HCT116 (cell line): ENCODE results near the gene CFAP77. TPM values are rescaled to one million over a fixed set of nuclear protein-coding genes. Genes with fewer than 3 reads are reported as not detected.

Experiments
- ATAC-seq: fragments of 200-7000 bp; cut with Tn5 transposase; 2 replicates; pipeline ENCODE4 v1.9.1; 2020; ENCODE audit warnings: mild to moderate bottlenecking, moderate library complexity
- BruUV-seq: library from RNA; stranded (reverse); fragments of 400-500 nt; replicated peaks from 2 replicates; lab custom pipeline; 2021; lab: Mats Ljungman, UMichigan
- CTCF ChIA-PET: fragments of 300-600 bp; sonication (Branson Sonifier 250); formaldehyde crosslinking; loops from one replicate; lab custom pipeline; 2021; ENCODE audit warnings: antibody characterized with exemption; lab: Charles Lee
- POLR2A ChIA-PET: fragments of 300-600, 350-600 bp; sonication (Branson Sonifier 250); formaldehyde crosslinking; loops from one replicate; lab custom pipeline; 2021; ENCODE audit warnings: antibody characterized with exemption; lab: Charles Lee
- RAD21 ChIA-PET, 2 experiments: fragments of 300-600 bp; sonication (Branson Sonifier 250); formaldehyde crosslinking; loops; one replicate each; lab custom pipeline; 2023; ENCODE audit warnings: low total read pairs in 2 of 2; ENCODE audit not compliant: uncharacterized antibody in 2 of 2, unreplicated experiment in 2 of 2, low non-redundant PET in 1 of 2; lab: Charles Lee
- DNase-seq: peaks from one replicate; pipeline ENCODE4 v3.0.0-alpha.2; 2010; ENCODE audit warnings: low read depth, low spot score
- H2AFZ ChIP-seq: fragments of 200-600 bp; shearing (Covaris generic), sonication (generic); 2 replicates; pipeline ENCODE4 v1.6.1; 2017; ENCODE audit warnings: low read depth, mixed run types, mixed read lengths, antibody characterized with exemption, low read length; ENCODE audit not compliant: poor library complexity, severe bottlenecking
- H3K27ac ChIP-seq: 2 replicates; pipeline ENCODE4 v1.5.1; 2012; ENCODE audit warnings: low read depth, low read length
- H3K27me3 ChIP-seq: fragments of 200-600 bp; sonication (generic); 2 replicates; pipeline ENCODE4 v1.6.1; 2016; ENCODE audit warnings: mixed run types, low read length, mixed read lengths; ENCODE audit not compliant: insufficient read depth
- H3K36me3 ChIP-seq, 2 experiments: fragments of 200-500 bp in 1 of 2; fragments of 200-600 bp in 1 of 2; sonication (Bioruptor generic) in 1 of 2; sonication (generic) in 1 of 2; 2 replicates each; pipeline versions ENCODE4 v1.5.1 to v1.6.1; 2014 to 2016; ENCODE audit warnings: low read length in 2 of 2, inconsistent platforms in 1 of 2, mixed read lengths in 1 of 2, mixed run types in 1 of 2; ENCODE audit not compliant: insufficient read depth in 2 of 2, control insufficient read depth in 1 of 2
- H3K4me1 ChIP-seq, 2 experiments: fragments of 200-600 bp in 1 of 2; sonication (generic) in 1 of 2; 2 replicates each; pipeline versions ENCODE4 v1.5.1 to v1.6.1; 2012 to 2017; ENCODE audit warnings: low read length in 2 of 2, inconsistent platforms in 1 of 2, mild to moderate bottlenecking in 1 of 2, mixed read lengths in 1 of 2, mixed run types in 1 of 2, moderate library complexity in 1 of 2; ENCODE audit not compliant: insufficient read depth in 2 of 2, control insufficient read depth in 1 of 2
- H3K4me2 ChIP-seq: fragments of 200-600 bp; sonication (generic); 2 replicates; pipeline ENCODE4 v1.6.1; 2017; ENCODE audit warnings: mixed run types, low read length, mixed read lengths
- H3K4me3 ChIP-seq, 2 experiments: fragments of 200-600 bp in 1 of 2; sonication (generic) in 1 of 2; replicated peaks in 1 of 2; 2 replicates each; pipeline ENCODE4 v1.5.1; 2011 to 2016; ENCODE audit warnings: low read length in 2 of 2, control low read depth in 1 of 2, low read depth in 1 of 2, mild to moderate bottlenecking in 1 of 2, mixed read lengths in 1 of 2, mixed run types in 1 of 2
- H3K79me2 ChIP-seq: fragments of 200-600 bp; sonication (generic); 2 replicates; pipeline ENCODE4 v1.6.1; 2017; ENCODE audit warnings: mild to moderate bottlenecking, mixed run types, low read length, moderate library complexity, mixed read lengths; ENCODE audit not compliant: insufficient read depth
- H3K9ac ChIP-seq: fragments of 200-600 bp; sonication (generic); 2 replicates; pipeline ENCODE4 v1.6.1; 2016; ENCODE audit warnings: low read length, mixed read lengths
- H3K9me2 ChIP-seq: fragments of 200-600 bp; sonication (generic), shearing (Covaris generic); 2 replicates; pipeline ENCODE4 v1.6.1; 2017; ENCODE audit warnings: mixed run types, mild to moderate bottlenecking, moderate library complexity; ENCODE audit not compliant: insufficient read depth
- H3K9me3 ChIP-seq, 2 experiments: fragments of 200-500 bp in 1 of 2; fragments of 200-600 bp in 1 of 2; sonication (Bioruptor generic) in 1 of 2; sonication (generic) in 1 of 2; 2 replicates each; pipeline ENCODE4 v1.6.1; 2014 to 2017; ENCODE audit warnings: low read length in 2 of 2, mixed read lengths in 2 of 2, inconsistent platforms in 1 of 2, low read depth in 1 of 2, mild to moderate bottlenecking in 1 of 2, mixed run types in 1 of 2, moderate library complexity in 1 of 2; ENCODE audit not compliant: control insufficient read depth in 1 of 2, insufficient read depth in 1 of 2
- H4K20me1 ChIP-seq: fragments of 200-600 bp; sonication (generic), shearing (Covaris generic); 2 replicates; pipeline ENCODE4 v1.6.1; 2017; ENCODE audit warnings: mixed run types, mild to moderate bottlenecking, moderate library complexity; ENCODE audit not compliant: insufficient read depth
- CBX3 ChIP-seq: IDR thresholded peaks from 2 replicates; pipeline ENCODE4 v1.6.1; 2012; ENCODE audit warnings: low read depth
- EGR1 ChIP-seq: IDR thresholded peaks from 2 replicates; pipeline ENCODE4 v1.6.1; 2012; ENCODE audit warnings: low read depth
- EZH2 ChIP-seq: fragments of 200-600 bp; sonication (generic); IDR thresholded peaks from 2 replicates; pipeline ENCODE4 v1.6.1; 2017; ENCODE audit warnings: antibody characterized with exemption, mixed run types
- FOSL1 ChIP-seq: IDR thresholded peaks from 2 replicates; pipeline ENCODE4 v1.6.1; 2012; ENCODE audit warnings: low read depth
- JUND ChIP-seq: IDR thresholded peaks from 2 replicates; pipeline ENCODE4 v1.6.1; 2012
- RAD21 ChIP-seq: IDR thresholded peaks from 2 replicates; pipeline ENCODE4 v1.6.1; 2012; ENCODE audit warnings: low read depth, mild to moderate bottlenecking
- SRF ChIP-seq: IDR thresholded peaks from 2 replicates; pipeline ENCODE4 v1.6.1; 2012; ENCODE audit warnings: low read depth
- intact Hi-C: fragments of 100-400 bp; cut with micrococcal nuclease; formaldehyde crosslinking; loops from 2 replicates; pipeline ENCODE4 v1.10.0; 2022
- total RNA-seq: library from RNA; stranded (reverse); gene quantifications from one replicate; pipeline ENCODE4 v1.2.1, GENCODE V29; 2021; ENCODE audit not compliant: unreplicated experiment
- TF ChIP-seq, protein P1 (sequence below): IDR thresholded peaks from 2 replicates; pipeline ENCODE4 v1.6.1; 2012
- TF ChIP-seq, protein P2 (sequence below): IDR thresholded peaks from 2 replicates; pipeline ENCODE4 v1.6.1; 2011; ENCODE audit warnings: mild to moderate bottlenecking, low read length, moderate library complexity; ENCODE audit not compliant: insufficient replicate concordance; ENCODE audit errors: extremely low read depth

Gene CFAP77
- total RNA-seq, 1 experiment from 2014 or later, result 0.98 TPM

DNA sequence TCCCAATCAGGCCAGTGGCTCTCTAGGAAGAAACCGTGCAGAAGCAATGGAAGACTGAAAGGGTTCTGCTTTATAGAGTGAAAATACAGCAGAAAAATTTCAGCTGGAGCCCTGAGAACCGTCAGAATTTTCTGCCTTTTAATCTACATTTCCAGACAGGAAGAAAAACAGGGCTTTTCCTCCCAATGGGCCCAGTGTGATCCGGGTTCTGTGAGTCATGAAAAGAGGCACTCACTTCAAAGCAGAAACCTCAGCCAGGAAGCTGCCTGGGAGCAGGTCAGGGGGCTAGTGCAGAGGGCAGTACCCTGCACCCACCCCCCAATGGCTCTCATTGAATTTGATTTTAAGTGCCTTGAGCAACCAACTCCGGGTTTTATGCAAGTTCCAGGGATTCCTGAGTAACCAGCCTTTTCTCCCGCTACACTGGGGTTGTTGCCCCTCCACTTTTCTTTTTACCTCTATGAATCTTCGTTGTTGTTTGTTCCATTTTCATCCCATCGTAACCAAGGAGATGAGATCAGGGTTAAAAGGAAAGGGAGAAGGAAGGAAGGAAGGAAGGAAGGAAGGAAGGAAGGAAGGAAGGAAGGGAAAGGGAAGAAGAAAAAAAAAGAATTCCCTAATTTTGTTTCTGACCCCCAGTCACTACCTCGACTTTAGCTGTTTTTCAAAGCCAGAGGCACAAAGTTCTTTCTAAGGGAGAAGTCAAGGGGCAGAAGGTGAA lies 173.7 kb downstream of the CFAP77 start:
- DNase-seq, result no peak
- H3K27me3 ChIP-seq, result no peaks in the 10 kb centered on the region; the same call in 1 of the 2 replicates

More for the DNA sequence above, 173.7 kb downstream of the CFAP77 start:
- no TSS peak for BruUV-seq
- H3K4me2 ChIP-seq, result no peak overlapping the region
- CTCF ChIA-PET, result no interaction called here
- H3K4me1 ChIP-seq, result peaks cover 0 to 9% of the 10 kb centered on the region in 2 experiments; a peak in 2 of 4 replicates
- ATAC-seq, result no peak
- no peak overlapping the region for H3K4me3 ChIP-seq
- H2AFZ ChIP-seq, result no peak overlapping the region
- H3K79me2 ChIP-seq, result no peaks in the 10 kb centered on the region
- no peaks in the 10 kb centered on the region for H3K9me3 ChIP-seq
- no peaks in the 10 kb centered on the region for H3K9me2 ChIP-seq
- no peak overlapping the region for H3K9ac ChIP-seq
- POLR2A ChIA-PET, result no interaction called here
- H4K20me1 ChIP-seq, result no peaks in the 10 kb centered on the region
- intact Hi-C loops, result no loop called here
- no peak for TF ChIP-seq RAD21
- no peak for TF ChIP-seq EGR1
- TF ChIP-seq, protein P1, sequence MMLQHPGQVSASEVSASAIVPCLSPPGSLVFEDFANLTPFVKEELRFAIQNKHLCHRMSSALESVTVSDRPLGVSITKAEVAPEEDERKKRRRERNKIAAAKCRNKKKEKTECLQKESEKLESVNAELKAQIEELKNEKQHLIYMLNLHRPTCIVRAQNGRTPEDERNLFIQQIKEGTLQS, result no peak
- TF ChIP-seq JUND, result no peak
- TF ChIP-seq CBX3, result no peak
- no peak for TF ChIP-seq FOSL1
- TF ChIP-seq SRF, result no peak
- TF ChIP-seq EZH2, result no peak
- TF ChIP-seq, protein P2, sequence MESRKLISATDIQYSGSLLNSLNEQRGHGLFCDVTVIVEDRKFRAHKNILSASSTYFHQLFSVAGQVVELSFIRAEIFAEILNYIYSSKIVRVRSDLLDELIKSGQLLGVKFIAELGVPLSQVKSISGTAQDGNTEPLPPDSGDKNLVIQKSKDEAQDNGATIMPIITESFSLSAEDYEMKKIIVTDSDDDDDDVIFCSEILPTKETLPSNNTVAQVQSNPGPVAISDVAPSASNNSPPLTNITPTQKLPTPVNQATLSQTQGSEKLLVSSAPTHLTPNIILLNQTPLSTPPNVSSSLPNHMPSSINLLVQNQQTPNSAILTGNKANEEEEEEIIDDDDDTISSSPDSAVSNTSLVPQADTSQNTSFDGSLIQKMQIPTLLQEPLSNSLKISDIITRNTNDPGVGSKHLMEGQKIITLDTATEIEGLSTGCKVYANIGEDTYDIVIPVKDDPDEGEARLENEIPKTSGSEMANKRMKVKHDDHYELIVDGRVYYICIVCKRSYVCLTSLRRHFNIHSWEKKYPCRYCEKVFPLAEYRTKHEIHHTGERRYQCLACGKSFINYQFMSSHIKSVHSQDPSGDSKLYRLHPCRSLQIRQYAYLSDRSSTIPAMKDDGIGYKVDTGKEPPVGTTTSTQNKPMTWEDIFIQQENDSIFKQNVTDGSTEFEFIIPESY, result no peak
- RAD21 ChIA-PET, result no interaction called here
- no peak overlapping the region for H3K27ac ChIP-seq
- no peaks in the 10 kb centered on the region for H3K36me3 ChIP-seq
